Mesendoderm (in vitro differentiated cells): Measurements from ENCODE around the gene SULT4A1. TPM values are rescaled to one million over a fixed set of nuclear protein-coding genes. Genes with fewer than 3 reads are reported as not detected.

Experiments
- DNase-seq: peaks from one replicate; pipeline ENCODE4 v3.0.0; 2013
- H2AK5ac ChIP-seq: 2 replicates; pipeline ENCODE4 v1.6.1; 2013; ENCODE audit warnings: low read length, inconsistent platforms
- H2BK120ac ChIP-seq: 2 replicates; pipeline ENCODE4 v1.6.1; 2013; ENCODE audit warnings: low read depth, mild to moderate bottlenecking, low read length, moderate library complexity, mixed read lengths
- H2BK15ac ChIP-seq: replicated peaks from 2 replicates; pipeline ENCODE4 v1.6.1; 2013; ENCODE audit warnings: low read depth, mild to moderate bottlenecking, moderate library complexity
- H2BK5ac ChIP-seq: 2 replicates; pipeline ENCODE4 v1.6.1; 2013; ENCODE audit warnings: low read length, inconsistent platforms
- H3K18ac ChIP-seq: 2 replicates; pipeline ENCODE4 v1.6.1; 2013; ENCODE audit warnings: mild to moderate bottlenecking, low read length, mixed read lengths
- H3K23ac ChIP-seq: one replicate; pipeline ENCODE4 v1.6.1; 2013; ENCODE audit warnings: low read length
- H3K27ac ChIP-seq: 2 replicates; pipeline ENCODE4 v1.5.1; 2013; ENCODE audit warnings: low read depth, mild to moderate bottlenecking, inconsistent platforms, low read length, moderate library complexity
- H3K27me3 ChIP-seq: 2 replicates; pipeline ENCODE4 v1.6.1; 2013; ENCODE audit warnings: low read length, control low read depth, mild to moderate bottlenecking, inconsistent platforms; ENCODE audit not compliant: insufficient read depth, poor library complexity
- H3K36me3 ChIP-seq: 2 replicates; pipeline ENCODE4 v1.6.1; 2013; ENCODE audit warnings: low read length, inconsistent platforms; ENCODE audit not compliant: control insufficient read depth, insufficient read depth
- H3K4ac ChIP-seq: one replicate; pipeline ENCODE4 v1.6.1; 2013; ENCODE audit warnings: low read depth, mild to moderate bottlenecking, low read length, moderate library complexity
- H3K4me1 ChIP-seq: 2 replicates; pipeline ENCODE4 v1.6.1; 2013; ENCODE audit warnings: low read depth, low read length, inconsistent platforms; ENCODE audit not compliant: control insufficient read depth
- H3K4me2 ChIP-seq: 2 replicates; pipeline ENCODE4 v1.6.1; 2013; ENCODE audit warnings: low read length
- H3K4me3 ChIP-seq: 2 replicates; pipeline ENCODE4 v1.5.1; 2013; ENCODE audit warnings: mild to moderate bottlenecking, low read length
- H3K56ac ChIP-seq: one replicate; pipeline ENCODE4 v1.6.1; 2013; ENCODE audit warnings: low read length
- H3K79me1 ChIP-seq: 2 replicates; pipeline ENCODE4 v1.6.1; 2013; ENCODE audit warnings: low read length, inconsistent platforms
- H3K79me2 ChIP-seq: 2 replicates; pipeline ENCODE4 v1.6.1; 2013; ENCODE audit warnings: mild to moderate bottlenecking, low read length; ENCODE audit not compliant: control insufficient read depth, insufficient read depth
- H3K9ac ChIP-seq: 2 replicates; pipeline ENCODE4 v1.6.1; 2013; ENCODE audit warnings: low read length, inconsistent platforms
- H4K5ac ChIP-seq: one replicate; pipeline ENCODE4 v1.6.1; 2013; ENCODE audit warnings: low read length
- H4K8ac ChIP-seq: one replicate; pipeline ENCODE4 v1.6.1; 2013; ENCODE audit warnings: low read depth, mild to moderate bottlenecking, control low read depth, low read length, moderate library complexity
- WGBS: extraction: QIAGEN DNeasy Blood & Tissue Kit; methylation state at CpG from one replicate; pipeline ENCODE4 v1.1.7; 2013; ENCODE audit warnings: low lambda C conversion rate, missing lambda C conversion rate; ENCODE audit not compliant: insufficient coverage; ENCODE audit errors: extremely low coverage; 5-methylcytosine and 5-hydroxymethylcytosine counted together
- polyA plus RNA-seq, 2 experiments: library from polyadenylated mRNA; stranded (reverse); fragments of 200-250 nt; gene quantifications; one replicate each; pipeline ENCODE4 v1.2.3, GENCODE V29; 2013

Gene SULT4A1, protein sequence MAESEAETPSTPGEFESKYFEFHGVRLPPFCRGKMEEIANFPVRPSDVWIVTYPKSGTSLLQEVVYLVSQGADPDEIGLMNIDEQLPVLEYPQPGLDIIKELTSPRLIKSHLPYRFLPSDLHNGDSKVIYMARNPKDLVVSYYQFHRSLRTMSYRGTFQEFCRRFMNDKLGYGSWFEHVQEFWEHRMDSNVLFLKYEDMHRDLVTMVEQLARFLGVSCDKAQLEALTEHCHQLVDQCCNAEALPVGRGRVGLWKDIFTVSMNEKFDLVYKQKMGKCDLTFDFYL
- 3.9 TPM for polyA plus RNA-seq (2013, experiment 1 of 2)
- polyA plus RNA-seq (2013, experiment 2 of 2) = 3.7 TPM

DNA sequence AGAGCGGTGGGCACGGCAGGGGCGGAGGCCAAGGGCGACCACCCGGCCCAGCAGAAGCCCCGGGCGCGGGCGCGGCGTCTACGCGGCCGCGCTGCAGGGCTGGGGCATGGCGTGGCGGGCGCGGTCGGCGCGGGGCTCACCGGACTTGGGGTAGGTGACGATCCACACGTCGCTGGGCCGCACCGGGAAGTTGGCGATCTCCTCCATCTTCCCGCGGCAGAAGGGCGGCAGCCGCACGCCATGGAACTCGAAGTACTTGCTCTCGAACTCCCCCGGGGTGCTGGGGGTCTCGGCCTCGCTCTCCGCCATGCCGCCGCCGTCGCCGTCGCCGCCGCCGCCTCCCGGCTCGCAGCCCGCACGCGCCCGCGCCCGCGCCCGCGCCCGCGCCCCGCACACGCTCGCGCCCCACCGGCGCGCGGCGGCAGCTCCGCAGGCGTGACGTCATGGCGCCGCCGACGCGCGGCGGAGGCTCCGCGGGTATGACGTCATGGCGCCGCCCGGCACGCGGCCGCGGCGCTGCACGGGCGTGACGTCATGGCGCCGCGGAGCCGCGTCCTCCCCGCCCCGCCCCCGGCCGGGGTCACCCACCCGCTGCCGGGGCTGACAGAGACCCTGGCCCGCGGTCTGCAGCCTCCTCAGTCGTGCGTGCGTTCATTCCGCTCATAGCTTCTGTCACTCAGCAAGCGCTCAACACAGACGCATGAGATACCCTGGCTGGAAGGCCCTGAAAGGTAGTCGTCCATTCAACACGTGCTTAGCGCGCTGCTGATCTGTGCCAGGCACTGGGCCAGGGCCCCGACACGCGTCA is at the start of gene SULT4A1:
Gene SULT4A1 (minus strand): TSS at position 440 of the 808 bp plus-strand sequence. CDS start 131 bp downstream, at position 309.
- H3K4me3 ChIP-seq = peak within 1 kb of the TSS; percentile 58
- peaks cover 15% of the 10 kb centered on the region for H3K79me2 ChIP-seq
- H3K9ac ChIP-seq = peak within 1 kb of the TSS; percentile 69
- H3K18ac ChIP-seq = no peak within 1 kb of the TSS
- H3K27ac ChIP-seq = no peak within 1 kb of the TSS
- no peak within 1 kb of the TSS for H3K4ac ChIP-seq
- H3K4me1 ChIP-seq = peaks cover 3% of the 10 kb centered on the region
- no peak within 1 kb of the TSS for H4K5ac ChIP-seq
- H3K36me3 ChIP-seq = no peaks in the 10 kb centered on the region
- H3K79me1 ChIP-seq = peaks cover 13% of the 10 kb centered on the region
- H3K23ac ChIP-seq = no peak within 1 kb of the TSS
- no peaks in the 10 kb centered on the region for H3K27me3 ChIP-seq
- peak within 1 kb of the TSS; percentile 86 for H3K56ac ChIP-seq
- DNase-seq = peak; percentile 49
- H2BK120ac ChIP-seq = no peak within 1 kb of the TSS
- H2BK5ac ChIP-seq = no peak within 1 kb of the TSS
- WGBS = no CpG with 5 or more reads among the region's 121 CpGs
- no peak within 1 kb of the TSS for H2AK5ac ChIP-seq
- no peak within 1 kb of the TSS for H2BK15ac ChIP-seq
- H4K8ac ChIP-seq = no peak within 1 kb of the TSS
- peak within 1 kb of the TSS; percentile 33 for H3K4me2 ChIP-seq

DNA sequence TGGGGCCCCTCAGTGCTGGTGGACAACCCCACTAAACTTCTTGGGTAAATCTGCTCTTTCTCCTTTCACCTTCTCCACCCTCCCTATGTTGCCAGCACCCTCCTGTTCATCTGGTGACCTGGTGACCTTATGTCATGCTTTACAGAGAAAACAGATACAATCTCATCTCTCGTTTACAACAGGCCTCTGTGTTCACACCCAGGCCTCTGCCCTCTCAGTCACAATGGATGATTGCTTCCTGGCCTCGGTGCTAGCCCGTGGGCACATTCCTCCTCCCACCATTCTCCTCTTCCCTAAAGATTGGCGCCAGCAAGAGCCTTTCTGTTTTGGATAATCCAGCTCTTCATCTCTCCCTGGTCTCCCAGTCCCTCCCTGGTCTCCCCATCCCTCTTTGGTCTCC is 49.0 kb upstream of the SULT4A1 start:
- no peak overlapping the region for H4K5ac ChIP-seq
- H3K23ac ChIP-seq = no peak overlapping the region
- no CpG with 5 or more reads among the region's 4 CpGs for WGBS
- no peak overlapping the region for H2BK15ac ChIP-seq
- no peak overlapping the region for H3K4me3 ChIP-seq
- no peaks in the 10 kb centered on the region for H3K4me1 ChIP-seq
- no peak overlapping the region for H3K27ac ChIP-seq
- H4K8ac ChIP-seq = no peak overlapping the region
- no peak overlapping the region for H3K56ac ChIP-seq
- no peak overlapping the region for H3K4ac ChIP-seq
- H3K79me1 ChIP-seq = no peaks in the 10 kb centered on the region
- H2BK120ac ChIP-seq = no peak overlapping the region
- H3K9ac ChIP-seq = no peak overlapping the region
- no peaks in the 10 kb centered on the region for H3K79me2 ChIP-seq
- H3K27me3 ChIP-seq = no peaks in the 10 kb centered on the region
- DNase-seq = no peak
- H3K18ac ChIP-seq = no peak overlapping the region
- H2AK5ac ChIP-seq = no peak overlapping the region
- no peak overlapping the region for H3K4me2 ChIP-seq
- H3K36me3 ChIP-seq = no peaks in the 10 kb centered on the region
- no peak overlapping the region for H2BK5ac ChIP-seq

DNA sequence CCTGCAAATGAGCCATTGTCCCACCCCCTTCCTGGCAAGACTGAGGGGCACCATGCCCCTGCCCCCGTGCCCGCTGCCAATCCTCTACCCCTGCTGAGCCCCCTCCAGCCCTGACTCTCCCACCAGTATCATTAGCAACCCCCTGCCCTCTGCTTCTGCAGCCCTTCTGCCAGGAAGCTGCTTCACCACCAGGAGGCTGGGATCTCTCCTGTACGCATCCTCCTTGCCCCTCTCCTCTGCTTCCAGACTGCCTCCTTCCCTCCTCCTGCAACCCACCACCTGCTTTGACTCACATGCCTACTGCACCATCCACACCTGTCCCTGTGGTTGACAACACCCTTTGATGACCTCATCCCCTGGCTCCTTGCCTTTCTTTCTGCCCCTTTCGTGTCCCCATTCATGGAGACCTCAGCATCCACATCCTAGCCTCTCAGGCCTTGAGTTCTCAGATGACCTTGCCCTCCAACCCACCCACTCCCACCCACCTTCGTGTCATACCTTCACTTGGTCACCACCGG is 47.9 kb upstream of the SULT4A1 start:
- H3K23ac ChIP-seq = no peak overlapping the region
- no peak overlapping the region for H2BK120ac ChIP-seq
- no peak overlapping the region for H3K4me2 ChIP-seq
- H3K9ac ChIP-seq = no peak overlapping the region
- no peaks in the 10 kb centered on the region for H3K27me3 ChIP-seq
- no peak overlapping the region for H4K8ac ChIP-seq
- no CpG with 5 or more reads among the region's 6 CpGs for WGBS
- H4K5ac ChIP-seq = no peak overlapping the region
- H3K27ac ChIP-seq = no peak overlapping the region
- H3K56ac ChIP-seq = no peak overlapping the region
- no peak overlapping the region for H3K4ac ChIP-seq
- no peak overlapping the region for H2AK5ac ChIP-seq
- H2BK5ac ChIP-seq = no peak overlapping the region
- H3K36me3 ChIP-seq = no peaks in the 10 kb centered on the region
- H3K79me1 ChIP-seq = no peaks in the 10 kb centered on the region
- no peak for DNase-seq
- no peak overlapping the region for H3K18ac ChIP-seq
- no peak overlapping the region for H2BK15ac ChIP-seq
- no peak overlapping the region for H3K4me3 ChIP-seq
- H3K4me1 ChIP-seq = no peaks in the 10 kb centered on the region
- H3K79me2 ChIP-seq = no peaks in the 10 kb centered on the region

DNA sequence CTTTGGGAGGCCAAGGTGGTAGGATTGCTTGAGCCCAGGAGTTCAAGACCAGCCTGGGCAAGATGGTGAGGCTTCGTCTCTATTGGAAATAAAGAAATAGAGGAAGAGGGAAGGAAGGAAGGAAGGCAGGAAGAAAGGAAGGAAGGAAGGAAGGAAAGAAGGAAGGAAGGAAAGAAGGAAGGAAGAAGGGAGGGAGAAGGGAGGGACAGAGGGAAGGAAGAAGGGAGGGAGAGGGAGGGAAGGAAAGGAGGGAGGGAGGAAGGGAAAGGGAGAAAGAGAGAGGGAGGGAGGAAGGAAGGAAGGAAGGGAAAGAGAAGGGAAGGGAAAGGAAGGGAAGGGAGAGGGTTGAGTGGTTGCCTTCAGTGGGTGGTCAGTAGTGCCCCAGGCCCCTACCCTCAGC is 47.4 kb upstream of the SULT4A1 start:
- WGBS = no CpG with 5 or more reads among the region's 1 CpG
- no peaks in the 10 kb centered on the region for H3K27me3 ChIP-seq
- no peak overlapping the region for H2BK5ac ChIP-seq
- H3K79me2 ChIP-seq = no peaks in the 10 kb centered on the region
- no peaks in the 10 kb centered on the region for H3K79me1 ChIP-seq
- no peak overlapping the region for H2BK15ac ChIP-seq
- H3K56ac ChIP-seq = no peak overlapping the region
- H3K4me1 ChIP-seq = no peaks in the 10 kb centered on the region
- H3K18ac ChIP-seq = no peak overlapping the region
- H3K23ac ChIP-seq = no peak overlapping the region
- H3K36me3 ChIP-seq = no peaks in the 10 kb centered on the region
- H3K4me2 ChIP-seq = no peak overlapping the region
- H2AK5ac ChIP-seq = no peak overlapping the region
- DNase-seq = no peak
- no peak overlapping the region for H4K5ac ChIP-seq
- no peak overlapping the region for H3K9ac ChIP-seq
- H4K8ac ChIP-seq = no peak overlapping the region
- H2BK120ac ChIP-seq = no peak overlapping the region
- H3K27ac ChIP-seq = no peak overlapping the region
- H3K4me3 ChIP-seq = no peak overlapping the region
- H3K4ac ChIP-seq = no peak overlapping the region

DNA sequence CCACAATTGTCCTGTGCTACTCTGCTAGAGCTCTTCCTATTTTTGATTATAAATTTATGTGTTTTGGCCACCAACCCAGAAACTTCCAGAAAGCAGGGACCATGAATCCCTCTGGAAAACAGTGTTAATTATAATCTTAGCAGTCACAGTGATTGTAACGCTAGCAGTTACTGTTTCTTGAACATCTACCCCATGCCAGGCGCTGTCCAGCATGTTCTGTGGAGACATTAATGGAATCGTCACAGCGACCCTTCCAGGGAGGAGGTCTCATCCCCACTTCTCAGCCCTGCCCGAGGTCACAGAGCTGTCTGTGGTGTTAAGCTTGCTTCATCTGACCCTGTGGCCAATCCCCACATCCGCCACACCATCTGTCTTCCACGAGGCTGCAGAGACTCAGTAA is 43.4 kb upstream of the SULT4A1 start:
- Histone ChIP-seq H3K4ac (no peak overlapping the region), H3K79me1 (no peaks in the 10 kb centered on the region), H3K27ac (no peak overlapping the region), H3K9ac (no peak overlapping the region), H2AK5ac (no peak overlapping the region), H3K4me3 (no peak overlapping the region), H3K4me2 (no peak overlapping the region), H3K27me3 (no peaks in the 10 kb centered on the region), H3K79me2 (no peaks in the 10 kb centered on the region), H4K5ac (no peak overlapping the region), H3K18ac (no peak overlapping the region), H3K23ac (no peak overlapping the region), H3K4me1 (no peaks in the 10 kb centered on the region), H2BK120ac (no peak overlapping the region), H4K8ac (no peak overlapping the region), H2BK5ac (no peak overlapping the region), H2BK15ac (no peak overlapping the region), H3K56ac (no peak overlapping the region), H3K36me3 (no peaks in the 10 kb centered on the region)
- no CpG with 5 or more reads among the region's 7 CpGs for WGBS
- DNase-seq = no peak
